Measurements from ENCODE around the gene EVI5.
"Not testable (repeated sequence)": the region's sequence is repeated elsewhere in the genome, so short reads cannot be mapped to it uniquely, and the experiment has no call there.

EVI5 gene

DNA sequence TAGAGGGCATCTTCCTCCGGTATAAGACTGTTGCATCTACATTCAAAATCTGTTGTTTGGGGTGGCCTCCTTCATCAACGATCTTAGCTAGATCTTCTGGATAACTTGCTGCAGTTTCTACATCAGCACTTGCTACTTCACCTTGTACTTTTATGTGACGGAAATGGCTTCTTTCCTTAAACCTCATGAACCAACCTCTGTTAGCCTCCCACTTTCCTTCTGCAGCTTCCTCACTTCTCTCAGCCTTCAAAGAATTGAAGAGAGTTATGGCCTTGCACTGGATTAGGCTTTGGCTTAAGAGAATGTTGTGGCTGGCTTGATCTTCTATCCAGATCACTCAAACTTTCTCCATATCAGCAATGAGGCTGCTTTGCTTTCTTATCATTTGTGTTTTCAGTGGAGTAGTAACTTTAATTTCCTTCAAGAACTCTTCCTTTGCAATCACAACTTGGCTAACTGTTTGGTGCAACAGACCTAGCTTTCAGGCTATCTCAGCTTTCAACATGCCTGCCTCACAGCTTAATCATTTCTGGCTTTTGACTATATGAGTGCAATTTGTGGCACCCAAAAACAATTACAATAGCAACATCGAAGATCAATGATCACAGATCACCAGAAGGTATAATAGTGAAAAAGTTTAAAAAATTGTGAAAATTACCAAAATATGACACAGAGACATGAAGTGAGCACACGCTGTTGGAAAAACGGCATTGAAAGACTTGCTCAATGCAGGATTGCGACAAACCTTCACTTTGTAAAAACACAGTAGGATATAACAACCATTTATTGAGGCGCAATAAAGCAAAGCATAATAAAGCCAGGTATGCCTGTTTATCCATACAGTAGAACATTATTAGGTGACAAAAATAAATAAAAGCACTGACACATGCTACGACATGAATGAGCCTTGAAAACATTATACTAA, 241.5 kb downstream of the EVI5 start:
- TF ChIP-seq CTCF (IDR thresholded peaks at IDR 0.05; ENCODE audit: insufficient read depth, missing control alignments) = no peak
- FAIRE-seq = no peak

DNA sequence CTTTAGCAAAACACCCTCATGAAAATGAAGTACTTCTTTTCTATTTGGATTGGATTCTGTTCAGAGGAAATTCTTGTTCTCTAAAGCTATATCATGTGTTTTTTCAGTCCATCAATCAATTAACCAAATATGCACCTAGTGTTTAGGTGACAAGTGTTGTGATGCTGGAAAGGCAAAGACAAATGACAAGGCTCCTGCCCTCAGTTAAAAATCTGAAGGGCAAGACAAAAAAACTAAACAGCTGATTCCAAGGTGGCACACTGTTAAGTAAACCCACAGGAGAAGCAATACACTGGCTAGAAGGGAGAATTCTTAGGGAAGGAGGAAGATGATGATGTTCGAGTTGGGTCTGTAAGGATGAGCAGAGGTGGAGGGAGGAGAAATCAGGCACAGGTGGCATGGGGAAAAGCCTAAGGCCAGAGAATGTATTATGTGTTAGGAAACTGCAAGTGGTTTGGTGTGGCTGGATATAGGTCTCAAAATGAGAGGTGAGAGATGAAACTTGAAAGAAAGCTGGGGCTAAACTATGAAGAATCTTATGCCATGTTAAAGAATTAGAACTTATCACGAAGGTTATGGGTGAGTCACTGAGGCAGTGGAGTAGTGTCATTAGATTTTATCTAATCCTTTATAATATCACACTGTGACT, 246.4 kb downstream of the EVI5 start:
- FAIRE-seq (no peak), DNase-seq (ENCODE audit: insufficient read length, low spot score) (no peak)
- TF ChIP-seq CTCF (IDR thresholded peaks at IDR 0.05; ENCODE audit: insufficient read depth, missing control alignments) = no peak

More for the DNA sequence above, 241.5 kb downstream of the EVI5 start:
- no peak for DNase-seq (ENCODE audit: insufficient read length, low spot score)

- TF ChIP-seq CTCF (IDR thresholded peaks at IDR 0.05; ENCODE audit: insufficient read depth, missing control alignments) = no peak
- FAIRE-seq = no peak
- DNase-seq (ENCODE audit: insufficient read length, low spot score) = no peak
Measured at GRCh38 chr1:92538048-92538412, 246.9 kb downstream of the EVI5 start.

DNA sequence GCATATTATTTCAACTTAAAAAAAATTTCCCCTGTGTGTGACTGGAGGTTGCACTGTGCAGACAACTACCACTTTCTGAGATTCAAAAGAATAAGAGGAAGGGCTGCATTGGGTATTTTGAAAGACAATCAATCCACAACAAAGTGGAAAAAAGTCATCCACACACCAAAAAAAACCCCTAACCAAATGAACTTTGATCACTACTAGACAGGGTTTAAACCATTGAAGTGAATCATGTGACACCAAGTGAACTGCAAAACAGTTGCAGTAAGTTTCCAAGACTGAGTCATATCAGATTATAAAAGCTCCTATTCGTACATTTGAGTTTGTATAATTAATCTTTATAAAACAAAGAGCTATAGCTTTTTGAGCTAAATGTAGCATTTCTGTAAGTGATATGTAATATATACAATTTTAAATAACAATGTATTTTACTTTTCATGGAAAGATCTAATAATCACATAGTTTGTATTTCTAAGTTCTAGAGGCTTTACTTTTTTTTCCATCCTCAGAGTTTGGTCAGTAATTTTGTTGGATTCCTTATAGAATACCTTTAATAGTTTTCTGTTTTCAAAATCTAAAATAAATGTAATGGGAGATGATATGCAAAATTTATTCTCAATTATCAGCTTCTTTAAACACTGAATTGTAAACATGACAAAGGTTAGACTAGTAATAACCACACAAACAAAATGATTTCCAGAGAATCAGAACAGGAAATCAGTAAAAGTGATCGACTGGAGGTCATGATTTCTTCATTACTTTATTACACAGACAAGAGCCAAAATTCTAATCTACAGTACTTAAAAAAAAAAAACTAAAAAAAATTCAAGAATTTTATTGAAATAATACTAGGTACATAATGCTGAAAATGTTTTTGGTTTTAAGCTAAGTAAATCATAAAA, 247.7 kb downstream of the EVI5 start:
- TF ChIP-seq CTCF (IDR thresholded peaks at IDR 0.05; ENCODE audit: insufficient read depth, missing control alignments) = no peak
- FAIRE-seq = no peak
- no peak for DNase-seq (ENCODE audit: insufficient read length, low spot score)

DNA sequence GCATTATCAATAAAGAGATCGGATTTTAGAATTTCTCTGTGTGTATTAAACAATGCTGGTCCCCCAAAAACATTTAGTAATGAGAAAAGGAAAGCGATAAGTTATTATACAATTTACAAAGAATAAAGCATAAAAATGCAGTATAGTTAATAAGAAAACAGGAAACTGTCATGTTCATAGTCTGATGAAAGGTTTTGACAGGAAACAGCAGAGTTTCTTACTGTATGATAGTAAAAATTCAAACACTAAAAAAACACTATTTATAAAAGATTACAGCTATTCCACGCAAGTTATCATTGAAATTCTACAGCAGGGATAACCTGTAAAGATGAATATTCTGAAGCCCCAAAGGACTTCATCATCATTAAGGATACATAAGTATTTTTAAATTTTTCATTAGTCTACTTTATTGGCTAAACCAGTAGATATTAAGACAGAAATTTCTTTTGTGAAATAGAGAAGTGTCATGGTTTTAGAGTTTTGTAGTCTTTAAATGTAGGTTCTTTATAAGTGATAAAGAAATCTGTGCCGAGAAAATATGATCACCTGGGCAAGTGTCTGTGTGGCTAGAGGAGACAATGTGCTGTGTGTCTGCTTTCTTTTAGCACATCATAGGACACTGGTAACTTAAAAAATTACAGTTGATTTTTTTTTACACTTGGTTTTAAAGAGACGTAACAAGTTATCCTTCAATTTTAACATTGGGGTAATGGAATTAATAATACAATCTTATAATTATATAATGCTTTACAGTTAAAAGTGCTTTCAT, 248.5 kb downstream of the EVI5 start:
- no peak for FAIRE-seq
- DNase-seq (ENCODE audit: insufficient read length, low spot score) = no peak
- TF ChIP-seq CTCF (IDR thresholded peaks at IDR 0.05; ENCODE audit: insufficient read depth, missing control alignments) = no peak

- not testable (repeated sequence) for FAIRE-seq; DNase-seq (ENCODE audit: insufficient read length, low spot score)
Measured at GRCh38 chr1:92532371-92532770, 252.5 kb downstream of the EVI5 start.

- not testable (repeated sequence) for FAIRE-seq; DNase-seq (ENCODE audit: insufficient read length, low spot score)
Measured at GRCh38 chr1:92531939-92532338, 253.0 kb downstream of the EVI5 start.

All from D721Med (cell line).